ENCODE data around the gene NME5.
"Not testable (repeated sequence)": the region's sequence is repeated elsewhere in the genome, so short reads cannot be mapped to it uniquely, and the experiment has no call there.

Gene NME5

DNA sequence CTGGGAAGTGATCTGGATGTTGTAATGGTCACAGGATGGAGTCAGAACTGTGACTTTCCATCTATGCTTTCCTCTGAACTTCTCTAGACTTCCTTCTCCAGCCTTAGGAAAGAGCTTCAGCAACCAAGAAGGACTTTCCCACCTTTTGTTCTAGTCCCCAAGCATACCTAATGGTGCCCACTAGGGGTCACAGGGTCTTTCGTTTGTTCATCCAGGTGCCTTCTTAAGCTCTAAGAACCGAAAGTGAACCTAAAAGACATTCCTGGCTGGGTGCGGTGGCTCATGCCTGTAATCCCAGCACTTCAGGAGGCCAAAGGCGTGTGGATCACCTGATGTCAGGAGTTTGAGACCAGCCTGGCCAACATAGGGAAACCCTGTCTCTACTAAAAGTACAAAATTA is 57.2 kb downstream of the NME5 start:
- in situ Hi-C loops (cut with MboI; ENCODE audit: low sequenced_read_pairs) = no loop called here

- in situ Hi-C loops (cut with MboI; ENCODE audit: low sequenced_read_pairs) = no loop called here
Measured at GRCh38 chr5:138078006-138078643, 61.1 kb downstream of the NME5 start.

GRCh38 chr5:138077064-138077696 is 62.0 kb downstream of the NME5 start:
- in situ Hi-C loops (cut with MboI; ENCODE audit: low sequenced_read_pairs) = no loop called here

DNA sequence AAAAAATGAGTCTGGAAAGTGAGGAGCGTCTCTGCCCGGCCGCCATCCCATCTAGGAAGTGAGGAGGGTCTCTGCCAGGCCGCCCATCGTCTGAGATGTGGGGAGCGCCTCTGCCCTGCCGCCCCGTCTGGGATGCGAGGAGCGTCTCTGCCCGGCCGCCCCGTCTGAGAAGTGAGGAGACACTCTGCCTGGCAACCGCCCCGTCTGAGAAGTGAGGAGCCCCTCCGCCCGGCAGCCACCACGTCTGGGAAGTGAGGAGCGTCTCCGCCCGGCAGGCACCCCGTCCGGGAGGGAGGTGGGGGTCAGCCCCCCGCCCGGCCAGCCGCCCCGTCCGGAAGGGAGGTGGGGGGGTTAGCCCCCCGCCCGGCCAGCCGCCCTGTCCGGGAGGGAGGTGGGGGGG is 69.2 kb downstream of the NME5 start:
- in situ Hi-C loops (cut with MboI; ENCODE audit: low sequenced_read_pairs) = not testable (repeated sequence)

- in situ Hi-C loops (cut with MboI; ENCODE audit: low sequenced_read_pairs) = no loop called here
Measured at GRCh38 chr5:138068742-138069600, 70.3 kb downstream of the NME5 start.

GRCh38 chr5:138067945-138068344 is 71.3 kb downstream of the NME5 start:
- in situ Hi-C loops (cut with MboI; ENCODE audit: low sequenced_read_pairs) = no loop called here
